Erythroblast (primary cell): ENCODE measurements around the gene GABRR2.
"Not testable (repeated sequence)": the region's sequence is repeated elsewhere in the genome, so short reads cannot be mapped to it uniquely, and the experiment has no call there.

Experiments
- GATA1 ChIP-seq: IDR thresholded peaks from 2 replicates; pipeline ENCODE4 v1.6.1; 2011; ENCODE audit warnings: low read depth, mild to moderate bottlenecking, control low read depth, low read length, moderate library complexity
- POLR2A ChIP-seq: IDR thresholded peaks from 2 replicates; pipeline ENCODE4 v1.6.1; 2011; ENCODE audit warnings: mild to moderate bottlenecking, low read length

DNA sequence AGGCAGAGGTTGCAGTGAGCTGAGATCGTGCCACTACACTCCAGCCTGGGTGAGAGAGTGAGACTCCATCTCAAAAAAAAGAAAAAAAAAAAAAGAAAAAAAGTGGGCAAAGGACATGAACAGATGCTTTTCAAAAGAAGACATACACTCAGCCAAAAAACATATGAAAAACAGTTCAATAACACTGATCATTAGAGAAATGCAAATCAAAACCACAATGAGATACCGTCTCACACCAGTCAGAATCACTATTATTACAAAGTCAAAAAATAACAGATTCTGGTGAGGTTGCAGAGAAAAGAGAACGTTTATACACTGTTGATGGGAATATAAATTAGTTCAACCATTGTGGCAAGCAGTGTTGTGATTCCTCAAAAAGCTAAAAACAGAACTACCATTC is 10.6 kb downstream of the GABRR2 start:
- TF ChIP-seq POLR2A, GATA1: not testable (repeated sequence)
